OCI-LY3 (cell line): Measurements from ENCODE around the gene CCDC24.

Experiments used
- CTCF ChIP-seq: fragments of 200-600, 300-600 bp; sonication (generic); IDR thresholded peaks from 2 replicates; pipeline ENCODE4 v1.5.1; 2014; ENCODE audit warnings: antibody characterized with exemption, low read length, low read depth
- EZH2phosphoT487 ChIP-seq: fragments of 200-600 bp; shearing (Covaris generic); IDR thresholded peaks from 2 replicates; pipeline ENCODE4 v1.6.1; 2018; ENCODE audit warnings: antibody characterized with exemption, mixed run types, low read depth

GRCh38 chr1:44008259-44008658 lies 16.9 kb downstream of the CCDC24 start:
- TF ChIP-seq CTCF = no peak
- no peak for TF ChIP-seq EZH2phosphoT487
